Activated T-helper 2 cell treated with anti-CD3 and anti-CD28 coated beads, Interferon-gamma antibody, Interleukin-2, Interleukin-4, amounts not matched to agents 10 μg/mL and 5 μg/mL and 100 μg/mL, durations not matched to agents 14 hours and 24 hours and 36 hours (primary cell): Measurements from ENCODE around the gene GPC6. TPM values are rescaled to one million over a fixed set of nuclear protein-coding genes. Genes with fewer than 3 reads are reported as not detected.

Experiments
- DNase-seq: peaks from one replicate; pipeline ENCODE4 v3.0.0; 2021; ENCODE audit warnings: low spot score
- H3K27ac Mint-ChIP-seq: one replicate; pipeline ENCODE4 v1.8.0; 2021; ENCODE audit warnings: mixed read lengths
- H3K27me3 Mint-ChIP-seq: one replicate; pipeline ENCODE4 v1.8.0; 2021; ENCODE audit warnings: low read depth, mixed read lengths
- H3K36me3 Mint-ChIP-seq: one replicate; pipeline ENCODE4 v1.8.0; 2021; ENCODE audit warnings: low read depth, mixed read lengths
- H3K4me1 Mint-ChIP-seq: one replicate; pipeline ENCODE4 v1.8.0; 2021; ENCODE audit warnings: low read depth, mixed read lengths
- H3K4me3 Mint-ChIP-seq: one replicate; pipeline ENCODE4 v1.8.0; 2021; ENCODE audit warnings: low read depth, mild to moderate bottlenecking, moderate library complexity, mixed read lengths
- H3K9me3 Mint-ChIP-seq: one replicate; pipeline ENCODE4 v1.8.0; 2021; ENCODE audit warnings: mixed read lengths
- intact Hi-C: fragments of 100-400 bp; cut with micrococcal nuclease; formaldehyde crosslinking; loops from one replicate; pipeline ENCODE4 v1.15.1; 2023
- total RNA-seq: library from RNA; stranded (reverse); gene quantifications from 2 replicates; pipeline ENCODE4 v1.2.3, GENCODE V29; 2022

The GPC6 gene
- total RNA-seq, 1 donor from 2014 or later, result not detected

GRCh38 chr13:93903909-93904308 lies 677.3 kb downstream of the GPC6 start:
- Mint-ChIP-seq H3K4me1 (no peaks in the 10 kb centered on the region), H3K9me3 (no peaks in the 10 kb centered on the region), H3K36me3 (no peaks in the 10 kb centered on the region), H3K27me3 (no peaks in the 10 kb centered on the region), H3K4me3 (no peak overlapping the region), H3K27ac (no peak overlapping the region)
- DNase-seq, result no peak
- intact Hi-C loops, result no loop called here

- DNase-seq, result no peak
- Mint-ChIP-seq H3K36me3 (no peaks in the 10 kb centered on the region), H3K9me3 (no peaks in the 10 kb centered on the region), H3K27ac (no peak overlapping the region), H3K4me1 (no peaks in the 10 kb centered on the region), H3K4me3 (no peak overlapping the region), H3K27me3 (no peaks in the 10 kb centered on the region)
- intact Hi-C loops, result no loop called here
Measured at GRCh38 chr13:93915269-93915809, 688.7 kb downstream of the GPC6 start.

GRCh38 chr13:93922063-93922855 lies 695.7 kb downstream of the GPC6 start:
- Mint-ChIP-seq H3K36me3 (no peaks in the 10 kb centered on the region), H3K9me3 (no peaks in the 10 kb centered on the region), H3K4me3 (no peak overlapping the region), H3K27ac (no peak overlapping the region), H3K4me1 (no peaks in the 10 kb centered on the region), H3K27me3 (no peaks in the 10 kb centered on the region)
- DNase-seq, result no peak
- intact Hi-C loops, result no loop called here

- no peak overlapping the region for H3K4me3 Mint-ChIP-seq
- H3K27ac Mint-ChIP-seq, result no peak overlapping the region
- peaks cover 4% of the 10 kb centered on the region for H3K9me3 Mint-ChIP-seq
- no peak for DNase-seq
- H3K27me3 Mint-ChIP-seq, result no peaks in the 10 kb centered on the region
- intact Hi-C loops, result no loop called here
- no peaks in the 10 kb centered on the region for H3K4me1 Mint-ChIP-seq
- H3K36me3 Mint-ChIP-seq, result no peaks in the 10 kb centered on the region
Measured at GRCh38 chr13:93925990-93926389, 699.4 kb downstream of the GPC6 start.

- DNase-seq, result no peak
- Mint-ChIP-seq H3K9me3 (peaks cover 4% of the 10 kb centered on the region), H3K27ac (no peak overlapping the region), H3K4me1 (no peaks in the 10 kb centered on the region), H3K36me3 (no peaks in the 10 kb centered on the region), H3K4me3 (no peak overlapping the region), H3K27me3 (no peaks in the 10 kb centered on the region)
- intact Hi-C loops, result no loop called here
Measured at GRCh38 chr13:93926425-93926824, 699.8 kb downstream of the GPC6 start.

GRCh38 chr13:93927431-93927830 lies 700.8 kb downstream of the GPC6 start:
- H3K4me1 Mint-ChIP-seq, result no peaks in the 10 kb centered on the region
- H3K4me3 Mint-ChIP-seq, result no peak overlapping the region
- no peak for DNase-seq
- intact Hi-C loops, result no loop called here
- H3K27ac Mint-ChIP-seq, result no peak overlapping the region
- H3K36me3 Mint-ChIP-seq, result no peaks in the 10 kb centered on the region
- H3K9me3 Mint-ChIP-seq, result peaks cover 4% of the 10 kb centered on the region
- no peaks in the 10 kb centered on the region for H3K27me3 Mint-ChIP-seq

- no peak for DNase-seq
- H3K9me3 Mint-ChIP-seq, result peaks cover 4% of the 10 kb centered on the region
Measured at GRCh38 chr13:93932901-93933300, 706.3 kb downstream of the GPC6 start.

GRCh38 chr13:93936901-93937300 lies 710.3 kb downstream of the GPC6 start:
- Mint-ChIP-seq H3K4me3 (no peak overlapping the region), H3K27ac (no peak overlapping the region), H3K4me1 (no peaks in the 10 kb centered on the region), H3K9me3 (no peaks in the 10 kb centered on the region), H3K36me3 (no peaks in the 10 kb centered on the region), H3K27me3 (no peaks in the 10 kb centered on the region)
- no peak for DNase-seq
- intact Hi-C loops, result no loop called here

More at GRCh38 chr13:93932901-93933300, 706.3 kb downstream of the GPC6 start:
- Mint-ChIP-seq H3K27me3 (no peaks in the 10 kb centered on the region), H3K4me3 (no peak overlapping the region), H3K27ac (no peak overlapping the region), H3K36me3 (no peaks in the 10 kb centered on the region), H3K4me1 (no peaks in the 10 kb centered on the region)
- intact Hi-C loops, result no loop called here

- Mint-ChIP-seq H3K27me3 (no peaks in the 10 kb centered on the region), H3K9me3 (no peaks in the 10 kb centered on the region), H3K4me1 (no peaks in the 10 kb centered on the region), H3K36me3 (no peaks in the 10 kb centered on the region), H3K4me3 (no peak overlapping the region), H3K27ac (no peak overlapping the region)
- no peak for DNase-seq
- intact Hi-C loops, result no loop called here
Measured at GRCh38 chr13:93941444-93941843, 714.8 kb downstream of the GPC6 start.

- Mint-ChIP-seq H3K27me3 (no peaks in the 10 kb centered on the region), H3K27ac (no peak overlapping the region), H3K9me3 (no peaks in the 10 kb centered on the region), H3K4me3 (no peak overlapping the region), H3K36me3 (no peaks in the 10 kb centered on the region), H3K4me1 (no peaks in the 10 kb centered on the region)
- DNase-seq, result no peak
- intact Hi-C loops, result no loop called here
Measured at GRCh38 chr13:93942016-93942415, 715.4 kb downstream of the GPC6 start.

GRCh38 chr13:93945621-93946020 lies 719.0 kb downstream of the GPC6 start:
- H3K27me3 Mint-ChIP-seq, result no peaks in the 10 kb centered on the region
- no peaks in the 10 kb centered on the region for H3K36me3 Mint-ChIP-seq
- H3K4me3 Mint-ChIP-seq, result no peak overlapping the region
- intact Hi-C loops, result no loop called here
- DNase-seq, result no peak
- no peak overlapping the region for H3K27ac Mint-ChIP-seq
- no peaks in the 10 kb centered on the region for H3K9me3 Mint-ChIP-seq
- H3K4me1 Mint-ChIP-seq, result no peaks in the 10 kb centered on the region

GRCh38 chr13:93946994-93947393 lies 720.4 kb downstream of the GPC6 start:
- no peak for DNase-seq
- Mint-ChIP-seq H3K4me3 (no peak overlapping the region), H3K27me3 (no peaks in the 10 kb centered on the region), H3K9me3 (no peaks in the 10 kb centered on the region), H3K27ac (no peak overlapping the region), H3K36me3 (no peaks in the 10 kb centered on the region), H3K4me1 (no peaks in the 10 kb centered on the region)
- intact Hi-C loops, result no loop called here

GRCh38 chr13:93947651-93948050 lies 721.0 kb downstream of the GPC6 start:
- H3K27me3 Mint-ChIP-seq, result no peaks in the 10 kb centered on the region

More at GRCh38 chr13:93947651-93948050, 721.0 kb downstream of the GPC6 start:
- H3K4me3 Mint-ChIP-seq, result no peak overlapping the region
- no peak for DNase-seq
- no peaks in the 10 kb centered on the region for H3K9me3 Mint-ChIP-seq
- no peaks in the 10 kb centered on the region for H3K36me3 Mint-ChIP-seq
- intact Hi-C loops, result no loop called here
- no peaks in the 10 kb centered on the region for H3K4me1 Mint-ChIP-seq
- no peak overlapping the region for H3K27ac Mint-ChIP-seq
